CD4-positive, alpha-beta T cell treated with Interleukin-6 at 100 ng/mL for 8 hours (primary cell): ENCODE measurements around the gene ANKRD53.

Experiments
- DNase-seq: peaks from one replicate; pipeline ENCODE4 v3.0.0-alpha.2; 2020; ENCODE audit warnings: mixed read lengths, low spot score

Gene ANKRD53, protein sequence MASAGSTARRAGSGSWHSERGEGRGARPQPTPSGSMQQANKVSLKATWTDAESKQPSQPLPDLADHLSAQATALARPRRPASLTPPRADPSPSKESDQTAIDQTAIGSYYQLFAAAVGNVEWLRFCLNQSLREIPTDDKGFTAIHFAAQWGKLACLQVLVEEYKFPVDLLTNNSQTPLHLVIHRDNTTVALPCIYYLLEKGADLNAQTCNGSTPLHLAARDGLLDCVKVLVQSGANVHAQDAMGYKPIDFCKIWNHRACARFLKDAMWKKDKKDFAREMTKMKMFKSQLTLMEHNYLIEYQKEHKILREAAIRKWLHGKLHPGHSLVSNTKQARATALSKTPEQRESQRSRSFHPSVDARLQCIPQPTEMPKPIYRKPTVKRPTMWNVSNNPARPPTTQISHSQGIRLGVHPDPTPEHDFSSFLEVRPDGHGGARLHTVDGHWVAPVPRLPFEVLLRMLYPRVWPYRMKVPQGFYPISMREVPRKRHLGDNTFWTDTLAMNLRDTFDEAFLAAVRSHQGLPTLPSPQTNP

DNA sequence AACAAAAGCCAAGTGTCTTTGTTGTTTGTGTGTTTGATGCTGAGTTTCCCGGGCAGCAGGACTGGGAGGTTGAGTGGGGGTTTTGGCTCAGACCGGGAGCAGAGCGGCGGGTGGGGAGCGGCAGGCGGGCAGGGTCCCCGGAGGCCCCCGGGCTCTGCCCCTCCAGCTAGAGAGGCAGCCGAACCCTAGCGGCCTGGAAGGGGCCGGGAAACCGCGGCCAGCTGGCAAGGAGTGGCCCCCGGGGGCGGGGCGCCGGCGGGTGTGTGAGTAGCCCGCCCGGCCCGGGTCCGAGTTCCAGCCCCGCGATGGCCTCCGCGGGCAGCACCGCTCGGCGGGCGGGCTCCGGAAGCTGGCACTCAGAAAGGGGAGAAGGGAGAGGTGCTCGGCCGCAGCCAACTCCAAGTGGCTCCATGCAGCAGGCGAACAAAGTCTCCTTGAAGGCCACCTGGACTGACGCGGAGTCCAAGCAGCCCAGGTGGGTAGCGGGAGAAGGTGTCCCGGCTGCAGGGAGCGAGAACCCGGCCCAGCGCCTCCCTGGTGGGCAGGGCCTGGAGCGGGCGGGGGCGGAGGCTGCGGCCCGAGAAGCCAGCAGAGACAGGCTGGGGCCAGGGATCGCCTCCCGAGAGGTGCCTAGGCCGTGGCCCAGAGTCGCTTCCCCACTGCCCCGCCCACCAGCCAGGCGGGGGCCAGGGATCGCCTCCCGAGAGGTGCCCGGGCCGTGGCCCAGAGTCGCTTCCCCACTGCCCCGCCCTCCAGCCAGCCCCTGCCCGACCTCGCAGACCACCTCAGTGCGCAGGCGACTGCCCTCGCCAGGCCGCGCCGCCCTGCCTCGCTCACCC is at the start of gene ANKRD53:
TSS of gene ANKRD53 (plus strand) at position 290 of the 839 bp plus-strand sequence. CDS start at position 306, 16 bp downstream.
- DNase-seq: no peak

DNA sequence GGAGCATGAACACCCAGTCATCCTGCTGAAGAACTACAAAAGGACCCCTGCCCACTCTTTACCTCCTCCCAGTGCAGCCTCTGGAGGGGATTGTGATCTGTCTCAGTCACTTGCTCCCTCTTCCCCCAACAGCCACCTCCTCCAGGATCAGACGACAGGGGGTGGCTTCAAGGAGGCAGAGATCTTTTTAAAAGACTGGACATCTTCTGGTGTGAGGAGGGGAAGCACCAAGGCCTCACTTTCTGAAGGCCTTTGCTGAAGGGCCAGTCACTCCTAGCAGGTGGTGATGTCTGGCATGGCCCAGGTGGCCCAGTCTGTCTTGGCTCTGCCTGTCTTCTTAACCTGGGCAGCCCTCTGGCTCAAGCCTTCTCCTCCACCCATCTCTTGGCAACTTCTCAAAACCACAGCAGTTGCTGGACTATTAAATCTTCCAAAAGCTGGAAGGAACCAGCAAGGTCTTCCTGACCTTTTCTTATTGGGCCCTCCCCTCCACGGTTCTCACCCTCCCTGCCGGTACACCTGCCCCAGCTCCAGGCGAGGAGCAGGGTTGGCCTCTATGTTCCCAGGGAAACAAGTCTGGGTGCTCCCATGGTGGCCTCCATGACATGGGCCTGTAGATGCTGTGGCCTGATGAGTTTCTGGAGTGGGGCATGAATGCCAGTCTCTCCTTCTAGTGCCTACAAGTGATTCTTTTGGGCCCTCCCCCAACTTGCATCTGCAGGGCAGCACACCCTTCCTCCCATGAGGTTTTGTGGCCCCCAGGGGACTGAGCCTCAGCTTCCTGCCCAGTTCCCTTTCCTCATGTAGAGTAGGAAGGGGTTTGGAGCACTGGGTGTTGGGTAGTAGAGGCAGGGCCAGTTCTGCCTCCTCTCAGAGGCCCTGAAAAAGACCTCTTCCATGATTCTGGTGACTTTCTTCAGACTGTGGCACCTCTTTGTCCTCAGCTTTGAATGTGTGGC is 47.8 kb upstream of the ANKRD53 start:
- DNase-seq: no peak

DNA sequence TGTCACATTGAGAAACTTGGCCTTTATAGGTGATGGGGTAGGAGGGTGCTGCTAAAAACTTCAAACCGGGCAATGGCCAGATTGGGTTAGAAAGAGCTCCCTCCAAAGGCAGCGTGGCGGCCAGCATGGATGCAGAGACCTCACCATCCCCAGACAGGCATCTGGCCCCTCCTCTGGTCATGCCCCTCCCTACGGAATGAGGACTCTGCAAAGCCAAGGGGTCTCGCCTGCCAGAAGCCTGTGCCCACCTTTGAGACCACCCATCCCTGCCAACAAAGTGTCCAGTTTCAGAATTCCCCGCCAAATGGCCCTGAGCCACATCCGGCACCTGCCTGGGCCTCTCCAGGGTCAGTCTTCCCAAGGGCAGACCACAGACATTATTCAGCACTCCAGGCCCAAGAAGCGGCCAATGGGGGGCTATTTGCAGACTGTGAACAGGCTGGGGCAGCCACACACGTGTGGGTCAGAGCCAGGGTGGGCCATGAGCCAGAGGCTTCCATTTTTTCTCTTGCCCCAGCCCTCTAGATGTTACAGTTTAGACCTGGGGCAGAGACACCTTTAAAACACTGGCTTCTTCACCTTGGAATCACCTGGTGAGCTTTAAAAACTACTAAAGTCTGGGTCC is 46.9 kb upstream of the ANKRD53 start:
- no peak for DNase-seq

DNA sequence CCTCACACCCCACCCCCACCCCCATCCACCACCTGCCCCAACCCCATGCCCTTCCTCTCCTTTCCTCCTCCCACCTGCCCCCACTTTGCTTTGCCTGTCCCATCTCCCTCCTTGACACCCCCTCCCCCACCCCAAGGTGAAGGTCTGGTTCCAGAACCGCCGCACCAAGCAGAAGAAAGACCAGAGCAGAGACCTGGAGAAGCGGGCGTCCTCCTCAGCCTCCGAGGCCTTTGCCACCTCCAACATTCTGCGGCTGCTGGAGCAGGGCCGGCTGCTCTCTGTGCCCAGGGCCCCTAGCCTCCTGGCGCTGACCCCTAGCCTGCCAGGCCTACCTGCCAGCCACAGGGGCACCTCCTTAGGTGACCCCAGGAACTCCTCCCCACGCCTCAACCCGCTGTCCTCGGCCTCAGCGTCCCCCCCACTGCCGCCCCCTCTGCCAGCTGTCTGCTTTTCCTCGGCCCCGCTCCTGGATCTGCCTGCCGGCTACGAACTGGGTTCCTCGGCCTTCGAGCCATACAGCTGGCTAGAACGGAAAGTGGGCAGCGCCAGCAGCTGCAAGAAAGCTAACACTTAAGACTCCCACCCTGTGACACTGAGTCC is 45.7 kb upstream of the ANKRD53 start:
- DNase-seq: no peak

DNA sequence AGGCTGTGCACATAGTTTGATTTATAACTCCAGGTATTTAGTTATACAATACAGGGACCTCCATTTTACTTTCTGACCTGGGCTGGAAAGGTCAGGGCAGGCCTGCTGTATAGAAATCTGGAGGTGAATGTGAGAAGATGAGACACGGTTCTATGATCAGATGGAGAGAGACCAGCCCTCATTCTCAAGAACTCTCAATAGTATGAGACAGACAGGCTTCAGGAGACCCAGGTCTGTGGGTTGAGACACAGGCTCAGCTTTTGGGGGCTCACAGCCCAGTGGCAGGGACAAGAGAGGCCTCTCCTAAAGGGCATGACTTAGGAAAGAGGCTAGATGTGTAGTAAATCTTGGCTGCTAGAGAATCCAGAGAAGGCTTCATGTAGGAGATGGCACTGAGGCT is 43.4 kb upstream of the ANKRD53 start:
- no peak for DNase-seq

DNA sequence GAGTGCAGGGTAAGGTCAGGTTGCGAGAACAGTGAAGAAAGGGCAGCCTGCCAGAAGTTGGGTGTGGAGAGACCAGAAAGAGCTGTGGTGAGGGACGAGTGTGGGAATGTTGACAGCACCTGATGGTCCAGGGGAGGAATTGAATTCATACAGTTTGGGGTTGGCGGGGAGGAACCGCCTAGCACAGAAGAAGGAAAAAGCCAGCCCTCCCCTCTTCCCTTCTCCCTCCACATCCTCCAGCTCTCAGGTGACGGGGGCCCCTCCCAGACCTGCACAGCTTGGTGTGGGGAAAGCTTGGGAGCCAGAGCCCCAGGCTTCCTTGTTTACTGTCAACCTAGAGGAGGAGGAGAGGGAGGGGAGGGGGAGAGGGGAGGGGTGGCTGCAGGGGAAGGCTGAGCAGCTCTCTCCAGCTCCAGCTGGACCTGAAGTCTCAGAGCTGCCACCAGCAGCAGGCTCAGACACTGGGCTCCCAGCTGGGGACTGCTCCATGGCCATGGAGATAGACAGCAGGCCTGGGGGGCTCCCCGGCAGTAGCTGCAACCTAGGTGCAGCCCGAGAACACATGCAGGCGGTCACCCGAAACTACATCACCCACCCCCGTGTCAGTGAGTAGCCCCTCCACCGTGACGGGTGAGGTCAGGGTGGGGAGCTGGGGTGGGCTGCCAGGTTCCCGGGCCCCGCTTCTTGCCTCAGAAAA is 42.8 kb upstream of the ANKRD53 start, which contains the start of gene ATP6V1B1:
TSS of gene ATP6V1B1 (plus strand) at position 433 of the 697 bp plus-strand sequence. CDS start at position 488, 55 bp downstream.
- no peak for DNase-seq

DNA sequence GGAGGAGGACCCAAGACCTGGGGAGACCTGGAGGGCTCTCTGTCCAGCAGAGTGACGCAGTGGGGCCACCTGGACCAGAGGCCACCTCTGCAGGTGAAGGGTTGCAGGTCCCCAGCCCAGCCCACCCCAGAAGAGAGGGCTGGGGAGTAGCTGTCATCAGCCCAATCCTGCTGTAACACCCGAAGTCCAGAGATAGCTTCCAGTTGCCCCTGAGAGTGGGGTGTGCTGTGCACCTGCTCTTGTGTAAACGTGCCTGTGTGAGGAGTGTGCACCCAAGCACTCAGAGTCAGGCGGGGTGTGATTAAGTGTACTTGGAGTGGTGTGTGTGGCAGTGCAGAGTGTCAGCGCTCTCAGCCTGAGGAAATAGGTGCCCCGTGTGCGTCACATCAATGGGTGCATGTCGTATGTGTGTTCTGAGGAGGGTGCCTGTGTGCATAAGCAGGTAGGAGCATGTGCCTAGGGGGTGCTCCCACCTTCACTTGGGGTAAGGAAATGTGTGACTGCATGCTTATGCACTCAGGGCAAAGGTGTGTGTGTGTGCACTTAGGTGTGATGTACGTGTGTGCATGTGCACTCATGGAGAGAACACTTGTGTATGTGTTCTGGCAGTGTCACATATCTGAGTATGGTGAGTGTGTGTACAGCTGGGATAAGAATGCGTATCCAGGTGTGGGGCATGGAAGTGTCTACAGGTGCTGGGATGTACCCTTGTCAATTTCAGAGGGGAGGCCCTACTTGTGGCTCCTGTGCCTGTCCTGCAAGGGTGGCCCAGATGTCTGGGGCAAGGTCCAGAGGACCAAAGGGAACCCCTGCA is 42.1 kb upstream of the ANKRD53 start:
- DNase-seq: no peak

DNA sequence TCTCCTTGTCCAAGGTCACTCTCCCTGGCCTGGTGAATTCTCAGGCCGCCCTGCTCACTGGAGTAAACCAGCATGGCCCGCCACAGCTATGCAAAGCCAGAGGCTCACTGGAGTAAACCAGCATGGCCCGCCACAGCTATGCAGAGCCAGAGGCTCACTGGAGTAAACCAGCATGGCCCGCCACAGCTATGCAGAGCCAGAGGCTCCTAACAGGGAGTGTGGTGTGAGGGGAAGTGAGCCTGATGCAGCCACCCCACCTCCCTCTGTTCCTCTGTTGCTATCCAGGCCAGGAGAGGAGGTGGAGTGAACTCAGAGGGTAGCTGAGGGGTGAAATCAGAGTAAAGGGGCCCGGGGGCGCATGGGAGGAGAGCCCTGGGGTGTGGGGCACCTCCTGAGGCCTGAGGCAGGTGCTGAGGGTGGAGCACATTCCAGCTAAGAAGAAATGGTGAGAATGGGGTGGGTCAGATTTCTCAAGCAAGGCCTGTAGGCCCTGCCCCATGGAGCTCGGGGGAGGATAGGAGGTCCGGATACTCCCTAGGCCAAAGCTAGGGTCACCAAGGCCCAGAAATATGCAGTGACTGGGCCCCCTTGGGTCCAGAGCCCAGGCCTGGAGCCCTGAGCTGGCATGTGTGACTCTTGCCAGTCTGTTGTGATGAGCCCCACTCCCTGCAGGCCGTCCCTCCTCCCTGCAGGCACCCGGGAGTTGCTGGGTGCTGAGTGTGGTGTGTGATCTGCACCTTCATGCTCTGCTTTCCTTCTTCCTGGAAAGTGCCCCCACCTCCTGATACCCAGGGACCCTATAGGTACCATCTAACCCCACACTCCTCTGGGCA is 41.2 kb upstream of the ANKRD53 start:
- DNase-seq: no peak

DNA sequence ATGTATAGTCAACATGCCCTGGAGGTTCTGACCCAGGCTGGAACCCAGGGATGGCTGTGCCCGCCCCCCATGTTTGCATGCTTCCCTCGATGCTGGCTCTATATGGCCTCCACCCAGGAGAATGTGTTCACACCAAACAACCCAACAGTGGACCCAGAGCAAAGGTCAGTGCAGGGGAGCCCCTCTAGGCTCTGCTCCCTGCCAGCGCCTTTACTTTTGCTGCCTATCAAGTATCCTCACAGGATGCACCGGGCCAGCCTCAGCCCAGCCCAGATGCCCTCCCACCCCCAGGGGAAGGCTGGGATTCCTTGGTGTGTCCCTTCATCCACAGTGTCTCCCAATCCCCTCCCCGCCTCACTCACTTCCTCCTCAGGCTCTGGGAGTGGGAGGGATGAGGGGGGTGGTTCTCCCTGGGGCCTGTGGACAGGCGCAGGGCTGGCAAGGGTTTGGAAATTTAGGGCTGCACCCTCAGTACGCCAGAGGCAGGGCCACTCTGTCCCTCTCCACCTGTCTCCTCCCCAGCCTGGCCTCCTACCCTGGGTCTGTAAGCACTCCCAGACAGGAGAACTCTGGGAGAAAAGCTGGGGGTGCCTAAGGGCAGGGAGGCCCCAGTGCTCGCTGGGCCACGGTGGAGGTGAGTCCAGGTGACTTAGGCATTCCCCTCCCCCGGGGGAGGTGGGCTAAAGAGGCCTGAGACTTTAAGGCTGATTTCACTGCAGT is 40.4 kb upstream of the ANKRD53 start:
- DNase-seq: no peak

DNA sequence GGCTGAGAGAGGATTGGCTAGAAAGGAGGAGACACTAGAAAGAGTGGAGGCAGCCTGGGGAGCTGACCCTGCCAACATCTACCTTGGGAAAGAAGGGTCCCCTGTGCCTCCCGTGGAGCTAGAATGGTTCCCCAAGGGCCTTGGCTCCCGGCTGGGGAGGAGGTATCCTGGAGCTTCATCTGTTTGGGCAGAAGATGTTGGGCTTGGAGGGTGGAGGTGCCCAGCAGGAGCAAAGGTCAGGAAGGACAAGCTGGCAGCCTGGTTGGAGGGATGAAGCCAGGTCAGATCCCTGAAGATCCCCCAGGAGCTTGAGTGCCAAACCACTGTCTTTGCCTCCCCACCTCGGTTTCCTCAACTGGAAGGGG is 39.9 kb upstream of the ANKRD53 start:
- no peak for DNase-seq

DNA sequence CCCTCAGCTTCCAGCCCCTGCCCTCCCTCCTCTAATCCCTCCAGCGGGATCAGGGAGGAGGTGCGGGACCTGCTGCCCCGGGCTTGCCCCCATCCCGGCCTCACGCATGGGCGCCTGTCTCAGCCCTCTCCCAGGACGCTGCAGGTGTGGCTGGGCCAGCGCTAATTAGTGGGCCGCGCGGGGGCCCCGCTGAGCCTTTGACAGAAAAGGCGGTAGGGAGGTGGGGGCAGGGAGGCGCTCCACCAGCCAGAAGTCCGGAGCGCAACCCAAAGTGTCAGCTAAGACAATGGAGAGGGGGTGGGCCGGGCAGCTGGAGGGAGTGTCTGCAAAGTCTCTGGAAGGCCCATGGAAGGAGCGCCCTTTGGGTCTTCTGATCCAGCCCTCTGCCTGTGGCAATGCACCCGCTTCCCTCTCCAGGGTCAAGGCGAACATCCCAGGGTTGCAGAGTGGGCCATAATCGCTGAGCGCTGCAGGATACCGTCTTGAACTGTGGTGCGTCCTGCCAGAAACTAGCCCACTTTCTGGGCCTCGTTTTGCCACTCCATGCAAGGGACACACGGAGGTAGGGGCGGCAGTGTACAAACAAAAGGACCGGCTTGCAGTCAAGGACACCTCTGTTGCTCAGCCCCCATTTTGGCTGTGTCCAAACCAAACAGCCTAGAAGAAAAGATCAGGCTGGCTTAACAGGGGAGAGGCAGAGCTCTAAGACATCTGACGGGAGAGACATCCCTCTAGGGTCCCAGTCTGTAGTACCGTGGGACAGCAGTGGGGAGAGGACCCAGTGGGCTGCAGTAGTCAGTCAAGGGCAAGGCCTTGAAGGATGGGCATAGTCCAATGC is 39.2 kb upstream of the ANKRD53 start:
- no peak for DNase-seq

DNA sequence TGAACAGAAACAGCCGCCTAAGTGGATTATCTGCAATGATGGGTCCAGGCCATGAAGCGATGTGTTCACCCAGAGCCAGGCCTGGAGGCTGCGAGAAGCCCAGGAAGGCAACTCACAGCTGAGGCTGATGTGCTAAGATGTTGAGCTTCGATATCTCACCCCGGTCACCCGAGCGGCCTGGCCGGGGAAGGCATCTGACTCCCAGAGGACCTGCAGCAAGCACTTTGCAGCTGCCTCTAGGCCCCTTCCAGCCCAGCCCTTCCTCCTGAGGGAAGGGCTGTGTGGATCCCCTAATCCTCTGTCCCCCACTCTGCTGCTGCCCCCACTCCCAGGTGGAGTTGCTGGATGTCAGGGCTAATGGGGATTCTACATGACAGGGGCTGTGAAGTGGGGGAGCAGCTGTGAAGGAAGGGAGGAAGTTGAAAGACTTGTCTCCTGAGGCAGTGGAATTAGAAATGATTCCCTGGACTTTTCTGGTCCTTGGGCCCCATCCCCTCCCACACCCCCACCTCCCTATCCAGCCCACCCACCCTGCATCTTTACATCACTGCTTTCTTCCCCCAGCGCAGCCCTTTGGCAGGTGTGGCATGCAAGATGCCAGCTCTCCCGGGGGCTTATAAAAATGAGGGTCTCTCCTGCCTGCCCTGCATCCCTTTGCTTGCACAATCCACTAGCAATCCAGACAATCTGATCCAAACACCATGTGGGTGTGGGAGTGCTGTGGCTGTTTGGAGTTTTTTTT is 38.4 kb upstream of the ANKRD53 start:
- no peak for DNase-seq

DNA sequence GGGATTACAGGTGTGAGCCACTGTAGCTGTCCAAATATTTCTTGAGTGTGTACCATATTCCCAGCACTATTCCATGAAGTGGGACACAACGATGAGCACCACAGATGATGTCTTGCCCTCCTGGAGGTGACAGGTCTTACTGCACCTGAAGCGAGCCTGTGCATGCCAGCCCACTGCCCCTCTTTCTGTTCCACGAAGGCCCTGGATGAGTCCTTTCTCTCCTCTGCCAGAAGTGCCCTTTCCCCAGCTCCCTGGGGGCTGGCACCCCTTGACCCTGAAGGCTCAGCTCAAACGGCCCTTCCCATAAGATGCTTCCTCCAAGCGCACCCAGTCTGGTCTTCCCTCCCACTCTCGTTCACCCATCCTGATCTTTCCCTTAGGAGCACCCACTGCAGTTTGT is 37.2 kb upstream of the ANKRD53 start:
- no peak for DNase-seq

DNA sequence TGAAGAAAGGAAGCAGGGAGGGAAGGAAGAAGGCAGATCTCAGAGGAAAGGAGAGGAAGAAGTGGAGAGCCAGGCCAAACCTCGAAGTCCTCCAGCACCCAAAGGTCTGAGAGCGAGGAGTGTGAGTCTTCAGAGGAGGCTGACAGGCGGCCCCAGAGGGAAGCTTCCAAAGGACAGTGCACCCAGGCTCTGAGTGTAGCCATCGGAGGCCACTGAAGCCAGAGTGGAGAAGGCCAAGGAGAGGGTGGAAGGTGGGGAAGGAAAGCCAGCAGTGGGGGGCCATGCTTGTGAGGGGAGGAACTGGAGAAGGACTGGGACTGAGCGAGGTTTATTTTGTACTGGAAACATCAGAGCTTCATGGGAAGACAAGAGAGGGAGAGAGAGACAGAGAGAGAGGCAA is 36.7 kb upstream of the ANKRD53 start:
- DNase-seq: no peak

DNA sequence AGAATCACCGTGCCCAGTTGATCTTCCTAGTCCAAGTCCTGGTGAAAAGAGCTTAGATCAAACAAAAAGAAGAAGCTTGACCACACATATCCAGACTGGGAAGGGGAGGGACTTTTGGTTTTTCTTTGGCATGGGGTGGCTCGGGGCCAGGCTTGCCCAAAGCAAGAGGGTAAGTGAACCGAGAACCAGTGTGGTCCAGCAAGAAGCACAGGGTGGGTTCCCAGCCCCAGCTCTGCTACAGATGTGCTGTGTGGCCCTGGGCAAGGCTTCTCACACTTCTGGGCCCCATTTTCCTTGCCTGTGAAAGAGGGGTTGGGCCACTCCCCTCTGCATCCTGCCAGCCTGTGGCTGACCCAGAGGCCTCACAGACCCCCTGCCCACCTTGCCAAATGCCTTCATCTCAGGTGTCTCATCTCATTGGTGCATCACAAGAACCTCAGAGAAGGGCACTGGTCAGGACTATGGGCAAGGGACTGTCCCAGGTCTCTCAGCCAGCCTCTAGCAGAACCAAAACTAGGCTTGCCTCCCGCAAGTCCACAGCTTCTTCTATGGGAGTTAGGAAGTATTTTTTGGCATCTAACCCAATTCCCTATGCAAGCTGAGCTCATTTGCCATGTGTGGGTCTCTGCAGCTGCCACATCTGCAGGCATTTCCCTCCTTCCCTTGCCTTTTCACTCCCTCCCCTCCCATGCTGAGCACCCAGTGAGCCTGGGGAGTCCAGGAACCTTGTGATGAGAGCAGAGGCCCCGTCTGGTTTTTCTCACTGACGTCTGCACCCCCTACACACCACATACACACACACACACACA is 35.8 kb upstream of the ANKRD53 start:
- no peak for DNase-seq
